ENCODE results near the gene CCL26.
"Not testable (repeated sequence)": the region's sequence is repeated elsewhere in the genome, so short reads cannot be mapped to it uniquely, and the experiment has no call there.

The CCL26 gene

DNA sequence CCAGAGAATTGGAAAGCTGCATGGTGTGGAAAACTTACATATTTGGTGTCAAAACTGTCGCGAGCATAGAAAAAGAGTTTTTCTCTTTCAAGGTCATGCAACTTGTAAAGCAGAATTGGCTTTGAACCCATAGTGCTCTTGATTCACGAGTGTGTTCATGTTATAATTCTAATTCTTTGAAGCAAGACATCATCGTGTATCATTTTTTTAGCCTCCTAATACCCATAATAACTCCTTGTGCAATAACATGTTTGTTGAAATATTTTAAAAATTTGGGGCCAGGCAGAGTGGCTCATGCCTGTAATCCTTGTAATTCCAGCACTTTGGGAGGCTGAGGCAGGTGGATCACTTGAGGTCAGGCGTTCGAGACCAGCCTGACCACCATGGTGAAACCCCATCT, 37.4 kb upstream of the CCL26 start:
- TF ChIP-seq POLR2AphosphoS5 (IDR thresholded peaks at IDR 0.05; ENCODE audit: low read depth, low read length): no peak
- no peak for TF ChIP-seq TAF1 (IDR thresholded peaks at IDR 0.05; ENCODE audit: borderline replicate concordance, low read depth, low read length)
- TF ChIP-seq POLR2A (IDR thresholded peaks at IDR 0.05; ENCODE audit: low read depth, low read length): no peak
- DNase-seq (ENCODE audit: insufficient read length) (no peak), FAIRE-seq (no peak)

DNA sequence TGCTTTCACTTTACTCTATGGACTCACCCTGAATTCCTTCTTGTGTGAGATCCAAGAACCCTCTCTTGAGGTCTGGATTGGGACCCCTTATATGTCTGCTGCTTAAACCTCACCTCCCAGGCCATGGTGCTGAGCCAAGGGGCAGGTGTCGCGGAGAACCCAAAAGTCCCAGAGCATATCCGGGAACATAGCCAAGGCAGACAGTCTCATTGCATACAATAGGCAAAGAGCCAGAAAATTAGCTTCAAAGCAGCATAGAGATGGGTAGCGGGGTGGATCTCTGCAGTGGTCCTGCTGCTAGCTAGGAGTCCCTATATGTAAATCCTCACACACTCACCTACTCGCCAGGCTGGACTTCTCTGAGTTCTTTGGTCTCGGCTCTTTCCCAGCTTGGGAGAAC, 36.1 kb upstream of the CCL26 start:
- no peak for FAIRE-seq
- DNase-seq (ENCODE audit: insufficient read length): no peak
- TF ChIP-seq TAF1 (IDR thresholded peaks at IDR 0.05; ENCODE audit: borderline replicate concordance, low read depth, low read length) (no peak), POLR2A (IDR thresholded peaks at IDR 0.05; ENCODE audit: low read depth, low read length) (no peak), POLR2AphosphoS5 (IDR thresholded peaks at IDR 0.05; ENCODE audit: low read depth, low read length) (no peak)

DNA sequence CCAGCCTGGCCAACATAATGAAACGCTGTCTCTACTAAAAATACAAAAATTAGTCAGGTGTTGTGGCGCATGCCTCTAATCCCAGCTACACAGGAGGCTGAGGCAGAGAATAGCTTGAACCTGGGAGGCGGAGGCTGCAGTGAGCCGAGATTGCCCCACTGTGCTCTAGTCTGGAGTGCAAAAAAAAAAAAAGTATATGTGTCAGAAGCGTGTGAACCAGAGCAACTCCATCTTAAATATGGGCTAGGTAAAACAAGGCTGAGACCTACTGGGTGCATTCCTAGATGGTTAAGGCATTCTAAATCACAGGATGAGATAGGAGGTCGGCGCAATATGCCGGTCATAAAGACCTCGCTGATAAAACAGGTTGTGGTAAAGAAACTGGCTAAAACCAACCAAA, 35.4 kb upstream of the CCL26 start:
- FAIRE-seq: no peak
- no peak for TF ChIP-seq TAF1 (IDR thresholded peaks at IDR 0.05; ENCODE audit: borderline replicate concordance, low read depth, low read length)
- no peak for TF ChIP-seq POLR2A (IDR thresholded peaks at IDR 0.05; ENCODE audit: low read depth, low read length)
- TF ChIP-seq POLR2AphosphoS5 (IDR thresholded peaks at IDR 0.05; ENCODE audit: low read depth, low read length): no peak
- no peak for DNase-seq (ENCODE audit: insufficient read length)

DNA sequence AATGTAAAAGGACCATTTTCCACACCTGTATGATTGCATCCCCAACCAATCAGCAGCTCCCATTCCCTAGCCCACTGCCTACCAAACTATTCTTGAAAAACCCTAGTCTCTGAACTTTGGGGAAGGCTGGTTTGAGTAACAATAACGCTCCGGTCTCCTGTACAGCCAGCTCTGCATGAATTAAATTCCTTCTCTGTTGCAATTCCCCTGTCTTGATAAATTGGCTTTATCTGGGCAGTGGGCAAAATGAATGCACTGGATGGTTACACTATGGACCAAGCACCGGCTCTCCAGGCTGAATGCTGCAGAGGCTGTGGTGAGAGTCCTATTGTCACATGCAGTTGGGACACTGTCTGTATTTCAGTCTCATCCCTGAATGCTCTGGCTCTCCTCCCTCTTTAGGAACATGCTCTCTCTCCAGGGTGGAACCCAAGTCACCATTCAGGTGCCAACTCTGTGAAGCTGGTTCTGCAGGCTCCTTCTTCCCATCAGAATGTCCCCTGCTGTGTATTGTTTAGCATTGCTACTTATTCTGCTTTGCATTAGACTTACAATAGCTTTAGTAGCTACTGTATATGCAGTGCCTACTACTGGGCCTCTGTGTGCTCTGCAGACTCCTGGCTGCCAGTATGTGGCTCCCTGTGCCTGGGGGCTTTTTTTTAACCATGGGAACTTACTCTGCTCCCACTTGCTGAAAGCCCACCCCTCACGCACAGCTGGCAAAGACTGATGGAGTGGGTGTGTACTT, 34.7 kb upstream of the CCL26 start:
- no peak for TF ChIP-seq POLR2AphosphoS5 (IDR thresholded peaks at IDR 0.05; ENCODE audit: low read depth, low read length)
- no peak for TF ChIP-seq TAF1 (IDR thresholded peaks at IDR 0.05; ENCODE audit: borderline replicate concordance, low read depth, low read length)
- TF ChIP-seq POLR2A (IDR thresholded peaks at IDR 0.05; ENCODE audit: low read depth, low read length): no peak
- FAIRE-seq (no peak), DNase-seq (ENCODE audit: insufficient read length) (no peak)

DNA sequence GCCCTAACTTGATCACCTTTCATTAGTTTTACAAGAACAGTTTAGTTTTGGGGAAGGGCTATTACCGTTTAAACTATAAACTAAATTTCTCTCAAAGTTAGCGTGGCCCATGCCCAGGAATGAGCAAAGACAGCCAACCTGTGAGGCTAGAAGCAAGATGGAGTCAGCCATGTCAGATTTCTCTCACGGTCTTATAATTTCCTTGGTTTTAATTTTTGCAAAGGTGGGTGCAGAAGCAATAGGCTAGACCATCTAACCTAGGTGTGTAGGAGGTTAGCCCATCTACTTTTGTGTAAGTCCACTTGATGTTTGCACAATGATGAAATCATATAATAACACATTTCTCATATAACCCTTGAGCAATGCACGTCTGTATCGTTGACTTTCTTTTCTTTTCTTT, 32.7 kb upstream of the CCL26 start:
- no peak for TF ChIP-seq POLR2A (IDR thresholded peaks at IDR 0.05; ENCODE audit: low read depth, low read length)
- TF ChIP-seq TAF1 (IDR thresholded peaks at IDR 0.05; ENCODE audit: borderline replicate concordance, low read depth, low read length): no peak
- TF ChIP-seq POLR2AphosphoS5 (IDR thresholded peaks at IDR 0.05; ENCODE audit: low read depth, low read length): no peak
- FAIRE-seq: no peak

DNA sequence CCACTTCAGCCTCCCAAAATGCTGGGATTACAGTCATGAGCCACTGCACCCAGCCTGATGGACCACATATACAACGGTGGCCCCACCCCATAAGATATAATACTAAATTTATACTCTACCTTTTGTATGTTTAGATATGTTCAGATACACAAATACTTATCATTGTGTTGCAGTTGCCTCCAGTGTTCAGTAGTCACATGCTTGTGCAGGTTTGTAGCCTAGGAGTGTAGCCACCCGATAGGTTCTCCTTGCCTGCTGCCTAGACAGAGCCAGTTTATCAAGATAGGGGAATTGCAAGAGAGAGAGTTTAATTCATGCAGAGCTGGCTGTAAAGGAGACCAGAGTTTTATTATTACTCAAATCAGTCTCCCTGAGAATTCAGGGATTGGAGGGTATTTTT, 32.0 kb upstream of the CCL26 start:
- DNase-seq (ENCODE audit: insufficient read length): no peak
- FAIRE-seq: no peak
- TF ChIP-seq TAF1 (IDR thresholded peaks at IDR 0.05; ENCODE audit: borderline replicate concordance, low read depth, low read length) (no peak), POLR2A (IDR thresholded peaks at IDR 0.05; ENCODE audit: low read depth, low read length) (no peak), POLR2AphosphoS5 (IDR thresholded peaks at IDR 0.05; ENCODE audit: low read depth, low read length) (no peak)

More for the DNA sequence above, 32.7 kb upstream of the CCL26 start:
- DNase-seq (ENCODE audit: insufficient read length): no peak

DNA sequence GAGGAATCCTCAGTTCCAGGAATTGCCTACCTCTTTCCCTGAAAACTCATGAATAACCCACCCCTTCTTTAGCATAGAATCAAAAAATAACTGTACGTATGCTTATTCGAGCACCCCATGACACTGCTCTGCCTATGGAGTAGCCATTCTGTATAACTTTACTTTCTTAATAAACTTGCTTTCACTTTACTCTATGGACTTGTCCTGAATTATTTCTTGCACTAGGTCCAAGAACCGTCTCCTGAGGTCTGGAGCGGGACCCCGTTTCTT, 30.5 kb upstream of the CCL26 start:
- DNase-seq (ENCODE audit: insufficient read length): no peak
- FAIRE-seq: no peak
- no peak for TF ChIP-seq TAF1 (IDR thresholded peaks at IDR 0.05; ENCODE audit: borderline replicate concordance, low read depth, low read length)
- no peak for TF ChIP-seq POLR2A (IDR thresholded peaks at IDR 0.05; ENCODE audit: low read depth, low read length)
- no peak for TF ChIP-seq POLR2AphosphoS5 (IDR thresholded peaks at IDR 0.05; ENCODE audit: low read depth, low read length)

DNA sequence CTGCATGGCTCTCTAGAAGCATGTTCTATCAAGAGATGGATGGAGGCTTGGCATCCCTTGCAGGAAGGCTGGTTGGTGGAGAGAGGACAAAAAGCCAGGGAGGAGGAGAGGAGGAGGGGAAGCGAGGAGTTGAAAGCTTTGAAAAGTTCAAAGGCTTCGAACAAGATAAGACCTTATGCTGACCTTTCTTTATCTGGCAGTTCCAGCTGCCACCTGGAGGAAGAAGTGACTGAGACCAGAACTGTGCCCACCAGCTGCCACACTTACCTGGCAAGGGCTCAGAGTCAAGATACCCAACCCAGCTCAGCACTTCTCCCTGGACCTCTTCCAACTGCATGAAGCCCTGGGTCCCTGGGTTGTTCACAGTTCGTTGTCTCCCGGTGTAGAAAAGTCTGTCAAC, 26.8 kb upstream of the CCL26 start:
- TF ChIP-seq POLR2A (IDR thresholded peaks at IDR 0.05; ENCODE audit: low read depth, low read length): no peak
- no peak for TF ChIP-seq TAF1 (IDR thresholded peaks at IDR 0.05; ENCODE audit: borderline replicate concordance, low read depth, low read length)
- TF ChIP-seq POLR2AphosphoS5 (IDR thresholded peaks at IDR 0.05; ENCODE audit: low read depth, low read length): no peak
- DNase-seq (ENCODE audit: insufficient read length) (no peak), FAIRE-seq (no peak)

DNA sequence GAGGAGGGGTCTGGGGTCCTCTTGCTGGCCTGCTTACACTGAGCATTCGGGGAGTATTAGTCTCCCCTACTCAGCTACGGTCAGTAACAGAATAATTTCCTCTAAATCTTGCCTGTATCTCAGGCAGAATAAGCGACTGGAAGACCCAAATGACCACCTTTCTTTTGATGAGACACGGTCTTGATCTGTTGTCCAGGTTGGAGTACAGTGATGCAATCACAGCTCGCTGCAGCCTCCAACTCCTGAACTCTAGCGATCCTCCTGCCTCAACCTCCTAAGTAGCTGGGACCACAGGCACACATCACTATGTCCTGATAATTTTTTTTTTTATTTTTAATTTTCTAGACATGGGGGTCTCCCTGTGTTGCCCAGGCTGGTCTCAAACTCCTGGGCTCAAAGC, 24.4 kb upstream of the CCL26 start:
- no peak for FAIRE-seq
- DNase-seq (ENCODE audit: insufficient read length): no peak
- TF ChIP-seq TAF1 (IDR thresholded peaks at IDR 0.05; ENCODE audit: borderline replicate concordance, low read depth, low read length) (no peak), POLR2A (IDR thresholded peaks at IDR 0.05; ENCODE audit: low read depth, low read length) (no peak), POLR2AphosphoS5 (IDR thresholded peaks at IDR 0.05; ENCODE audit: low read depth, low read length) (no peak)

DNA sequence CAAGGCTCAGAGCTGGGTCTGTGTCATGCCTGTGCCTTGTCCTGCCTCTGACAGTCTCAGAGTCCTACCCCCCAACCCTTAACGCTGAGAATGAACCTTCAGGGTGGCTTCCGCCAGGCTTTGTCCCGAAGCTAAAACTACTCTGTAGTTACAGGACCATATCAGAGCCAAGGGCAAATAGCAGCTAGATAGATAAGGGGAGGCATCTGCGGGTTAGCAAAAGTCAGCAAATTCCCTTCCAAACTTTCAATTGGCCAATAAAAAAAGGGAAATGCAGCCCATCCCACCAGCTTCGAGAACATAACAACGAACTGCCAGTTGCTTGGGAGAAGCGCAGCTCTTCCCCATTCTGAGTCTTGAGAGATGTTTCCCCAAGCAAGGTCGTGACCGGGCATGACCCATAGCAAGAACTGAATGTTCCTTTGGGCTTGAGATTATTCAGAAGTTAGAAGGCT, 23.8 kb upstream of the CCL26 start:
- TF ChIP-seq TAF1 (IDR thresholded peaks at IDR 0.05; ENCODE audit: borderline replicate concordance, low read depth, low read length): no peak
- no peak for TF ChIP-seq POLR2AphosphoS5 (IDR thresholded peaks at IDR 0.05; ENCODE audit: low read depth, low read length)
- no peak for TF ChIP-seq POLR2A (IDR thresholded peaks at IDR 0.05; ENCODE audit: low read depth, low read length)
- FAIRE-seq (no peak), DNase-seq (ENCODE audit: insufficient read length) (no peak)

DNA sequence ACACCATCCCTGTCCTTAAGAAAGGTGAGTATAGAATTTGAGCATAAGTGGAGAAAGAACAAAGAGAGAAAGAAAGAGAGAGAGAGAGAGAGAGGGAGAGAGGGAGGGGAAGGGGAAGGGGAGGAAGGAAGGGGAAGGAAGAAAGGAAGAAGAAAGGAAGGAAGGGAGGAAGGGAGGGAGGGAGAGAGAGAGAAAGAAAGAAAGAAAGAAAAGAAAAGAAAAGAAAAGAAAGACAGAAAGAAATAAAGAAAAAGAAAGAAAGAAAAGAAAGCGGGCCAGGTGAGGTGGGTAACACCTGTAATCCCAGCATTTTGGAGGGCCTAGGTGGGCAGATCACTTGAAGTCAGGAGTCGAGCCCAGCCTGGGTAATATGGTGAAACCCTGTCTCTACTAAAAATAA, 21.7 kb upstream of the CCL26 start:
- no peak for FAIRE-seq

DNA sequence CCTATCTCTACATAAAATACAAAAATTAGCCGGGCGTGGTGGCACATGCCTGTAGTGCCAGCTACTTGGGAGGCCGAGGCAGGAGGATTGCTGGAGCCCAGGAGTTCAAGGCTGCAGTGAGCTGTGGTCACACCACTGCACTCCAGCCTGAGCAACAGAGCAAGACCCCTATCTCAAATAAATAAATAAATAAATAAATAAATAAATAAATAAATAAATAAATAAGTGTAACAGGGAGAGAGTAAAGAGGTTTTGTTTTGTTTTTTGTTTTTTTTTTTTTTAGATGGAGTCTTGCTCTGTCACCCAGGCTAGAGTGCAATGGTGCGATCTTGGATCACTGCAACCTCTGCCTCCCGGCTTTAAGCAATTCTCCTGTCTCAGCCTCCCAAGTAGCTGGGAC, 20.6 kb upstream of the CCL26 start:
- FAIRE-seq; DNase-seq (ENCODE audit: insufficient read length): not testable (repeated sequence)

More for the DNA sequence above, 21.7 kb upstream of the CCL26 start:
- DNase-seq (ENCODE audit: insufficient read length): no peak
- TF ChIP-seq POLR2A (IDR thresholded peaks at IDR 0.05; ENCODE audit: low read depth, low read length) (no peak), TAF1 (IDR thresholded peaks at IDR 0.05; ENCODE audit: borderline replicate concordance, low read depth, low read length) (no peak), POLR2AphosphoS5 (IDR thresholded peaks at IDR 0.05; ENCODE audit: low read depth, low read length) (no peak)
